ENCODE data around the gene CIDEB.

DNA sequence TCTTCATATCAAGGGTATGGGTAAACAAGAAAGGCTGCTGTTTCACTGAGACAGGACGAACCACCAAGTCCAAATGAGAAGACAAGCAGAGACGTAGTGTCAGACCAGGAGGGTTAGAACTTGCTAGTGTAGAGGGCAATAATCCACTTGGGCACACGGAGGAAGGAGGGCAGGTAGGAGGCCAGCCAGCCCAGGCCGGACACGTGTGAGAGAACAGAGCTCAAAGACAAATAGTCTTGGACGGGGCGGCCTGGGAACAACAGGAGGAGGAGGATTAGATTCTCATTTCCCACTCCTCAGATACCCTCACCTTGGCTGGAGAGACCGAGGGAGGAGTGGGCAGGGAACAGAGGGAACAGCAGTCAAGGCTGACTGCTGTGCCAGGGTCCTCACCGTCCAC is 17.0 kb downstream of the CIDEB start:
- TF ChIP-seq ZBTB38 (CRISPR knock-in tag; IDR thresholded peaks at IDR 0.05) (no peak), HOXA7 (CRISPR knock-in tag; IDR thresholded peaks at IDR 0.05) (no peak), MYC (CRISPR knock-in tag; IDR thresholded peaks at IDR 0.05; ENCODE audit: borderline replicate concordance) (no peak), GABPA (IDR thresholded peaks at IDR 0.05; ENCODE audit: low read depth, low read length) (no peak), GABPA (CRISPR knock-in tag; IDR thresholded peaks at IDR 0.05; ENCODE audit: low read depth) (no peak), CREB1 (IDR thresholded peaks at IDR 0.05) (no peak), CREB1 (CRISPR knock-in tag; IDR thresholded peaks at IDR 0.05) (no peak), NR3C1 (CRISPR knock-in tag; IDR thresholded peaks at IDR 0.05) (no peak), KDM1A (CRISPR knock-in tag; IDR thresholded peaks at IDR 0.05) (no peak), RAD51 (IDR thresholded peaks at IDR 0.05; ENCODE audit: borderline replicate concordance) (no peak)
- TF ChIP-seq, protein P1, sequence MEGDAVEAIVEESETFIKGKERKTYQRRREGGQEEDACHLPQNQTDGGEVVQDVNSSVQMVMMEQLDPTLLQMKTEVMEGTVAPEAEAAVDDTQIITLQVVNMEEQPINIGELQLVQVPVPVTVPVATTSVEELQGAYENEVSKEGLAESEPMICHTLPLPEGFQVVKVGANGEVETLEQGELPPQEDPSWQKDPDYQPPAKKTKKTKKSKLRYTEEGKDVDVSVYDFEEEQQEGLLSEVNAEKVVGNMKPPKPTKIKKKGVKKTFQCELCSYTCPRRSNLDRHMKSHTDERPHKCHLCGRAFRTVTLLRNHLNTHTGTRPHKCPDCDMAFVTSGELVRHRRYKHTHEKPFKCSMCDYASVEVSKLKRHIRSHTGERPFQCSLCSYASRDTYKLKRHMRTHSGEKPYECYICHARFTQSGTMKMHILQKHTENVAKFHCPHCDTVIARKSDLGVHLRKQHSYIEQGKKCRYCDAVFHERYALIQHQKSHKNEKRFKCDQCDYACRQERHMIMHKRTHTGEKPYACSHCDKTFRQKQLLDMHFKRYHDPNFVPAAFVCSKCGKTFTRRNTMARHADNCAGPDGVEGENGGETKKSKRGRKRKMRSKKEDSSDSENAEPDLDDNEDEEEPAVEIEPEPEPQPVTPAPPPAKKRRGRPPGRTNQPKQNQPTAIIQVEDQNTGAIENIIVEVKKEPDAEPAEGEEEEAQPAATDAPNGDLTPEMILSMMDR (CRISPR knock-in tag; IDR thresholded peaks at IDR 0.05) = no peak

All from HepG2 (cell line).